ENCODE data around the gene CNIH3.

The CNIH3 gene

GRCh38 chr1:224613486-224613885 is 2.6 kb upstream of the CNIH3 start:
- no peak for DNase-seq
- intact Hi-C loops (cut with DNase I), result no loop called here

GRCh38 chr1:224616756-224617409 is 766 bp downstream of the CNIH3 start:
- DNase-seq, result no peak
- intact Hi-C loops (cut with DNase I), result no loop called here

GRCh38 chr1:224617410-224618355 is 1.6 kb downstream of the CNIH3 start:
- no peak for DNase-seq
- intact Hi-C loops (cut with DNase I), result no loop called here

- no peak for DNase-seq
- intact Hi-C loops (cut with DNase I), result no loop called here
These were observed 3.1 kb downstream of the CNIH3 start for GRCh38 chr1:224619209-224619608.

GRCh38 chr1:224620105-224620504 is 4.0 kb downstream of the CNIH3 start:
- no peak for DNase-seq
- intact Hi-C loops (cut with DNase I), result no loop called here

GRCh38 chr1:224621813-224622682 is 5.9 kb downstream of the CNIH3 start:
- intact Hi-C loops (cut with DNase I), result no loop called here
- no peak for DNase-seq

GRCh38 chr1:224622831-224623230 is 6.7 kb downstream of the CNIH3 start:
- DNase-seq, result no peak
- intact Hi-C loops (cut with DNase I), result no loop called here

GRCh38 chr1:224623310-224623714 is 7.2 kb downstream of the CNIH3 start:
- DNase-seq, result peak in 1 of 10 donors; percentile 70
- intact Hi-C loops (cut with DNase I), result no loop called here

- no peak for DNase-seq
These were observed 7.7 kb downstream of the CNIH3 start for GRCh38 chr1:224623743-224624333.

GRCh38 chr1:224624432-224624831 is 8.3 kb downstream of the CNIH3 start:
- intact Hi-C loops (cut with DNase I), result no loop called here
- DNase-seq, result peak in 1 of 10 donors; percentile 46

More at GRCh38 chr1:224623743-224624333, 7.7 kb downstream of the CNIH3 start:
- intact Hi-C loops (cut with DNase I), result no loop called here

- no peak for DNase-seq
- intact Hi-C loops (cut with DNase I), result no loop called here
These were observed 9.9 kb downstream of the CNIH3 start for GRCh38 chr1:224626042-224626441.

GRCh38 chr1:224629965-224630364 is 13.8 kb downstream of the CNIH3 start:
- intact Hi-C loops (cut with DNase I), result no loop called here
- DNase-seq, result no peak

- intact Hi-C loops (cut with DNase I), result no loop called here
- no peak for DNase-seq
These were observed 15.5 kb downstream of the CNIH3 start for GRCh38 chr1:224631462-224632115.

- no peak for DNase-seq
- intact Hi-C loops (cut with DNase I), result no loop called here
These were observed 16.3 kb downstream of the CNIH3 start for GRCh38 chr1:224632381-224632871.

GRCh38 chr1:224632921-224633321 is 16.8 kb downstream of the CNIH3 start:
- DNase-seq, result no peak
- intact Hi-C loops (cut with DNase I), result no loop called here

- DNase-seq, result no peak
- intact Hi-C loops (cut with DNase I), result no loop called here
These were observed 19.2 kb downstream of the CNIH3 start for GRCh38 chr1:224635356-224635755.

GRCh38 chr1:224637515-224637914 is 21.4 kb downstream of the CNIH3 start:
- intact Hi-C loops (cut with DNase I), result no loop called here
- no peak for DNase-seq

GRCh38 chr1:224637936-224638335 is 21.8 kb downstream of the CNIH3 start:
- DNase-seq, result no peak
- intact Hi-C loops (cut with DNase I), result no loop called here

- intact Hi-C loops (cut with DNase I), result no loop called here
These were observed 23.4 kb downstream of the CNIH3 start for GRCh38 chr1:224639426-224639975.

More at GRCh38 chr1:224639426-224639975, 23.4 kb downstream of the CNIH3 start:
- no peak for DNase-seq

All from posterior cingulate gyrus (tissue), 11 donors.